ENCODE measurements around the gene DDX31. TPM values are rescaled to one million over a fixed set of nuclear protein-coding genes. Genes with fewer than 3 reads are reported as not detected.
A peak's percentile ranks its signal among the peaks of the same experiment; 100 is the strongest.
"Not testable (repeated sequence)": the region's sequence is repeated elsewhere in the genome, so short reads cannot be mapped to it uniquely, and the experiment has no call there.

Gene DDX31
- total RNA-seq, 2 donors from 2014 or later = 7.6 to 19.7 TPM

- Histone ChIP-seq H3K4me3 (no peak overlapping the region), H3K27ac (no peak overlapping the region), H3K9me3 (no peaks in the 10 kb centered on the region), H3K27me3 (replicated peaks; ENCODE audit: insufficient read depth) (no peaks in the 10 kb centered on the region), H3K36me3 (no peaks in the 10 kb centered on the region), H3K4me1 (ENCODE audit: control insufficient read depth in 1 of 2, low read depth in 2 of 2) (no peaks in the 10 kb centered on the region)
- no peak for ATAC-seq (ENCODE audit: insufficient number of reproducible peaks, low FRiP score, low read depth)
- peak; percentile 11 for TF ChIP-seq CTCF (IDR thresholded peaks at IDR 0.05)
- DNase-seq (ENCODE audit: low spot score) = no peak
Measured at GRCh38 chr9:132575005-132575609, 94.7 kb downstream of the DDX31 start.

- Histone ChIP-seq H3K27ac (no peak overlapping the region), H3K4me1 (ENCODE audit: control insufficient read depth in 1 of 2, low read depth in 2 of 2) (no peaks in the 10 kb centered on the region), H3K27me3 (replicated peaks; ENCODE audit: insufficient read depth) (no peaks in the 10 kb centered on the region), H3K36me3 (no peaks in the 10 kb centered on the region), H3K9me3 (no peaks in the 10 kb centered on the region), H3K4me3 (no peak overlapping the region)
- TF ChIP-seq CTCF (IDR thresholded peaks at IDR 0.05) = no peak
- DNase-seq (ENCODE audit: low spot score) = no peak
- no peak for ATAC-seq (ENCODE audit: insufficient number of reproducible peaks, low FRiP score, low read depth)
Measured at GRCh38 chr9:132572921-132573320, 96.9 kb downstream of the DDX31 start.

- TF ChIP-seq CTCF (IDR thresholded peaks at IDR 0.05) = no peak
- Histone ChIP-seq H3K4me3 (no peak overlapping the region), H3K4me1 (ENCODE audit: control insufficient read depth in 1 of 2, low read depth in 2 of 2) (no peaks in the 10 kb centered on the region), H3K27ac (no peak overlapping the region), H3K9me3 (no peaks in the 10 kb centered on the region), H3K36me3 (no peaks in the 10 kb centered on the region), H3K27me3 (replicated peaks; ENCODE audit: insufficient read depth) (no peaks in the 10 kb centered on the region)
- no peak for DNase-seq (ENCODE audit: low spot score)
- ATAC-seq (ENCODE audit: insufficient number of reproducible peaks, low FRiP score, low read depth) = no peak
Measured at GRCh38 chr9:132571806-132572600, 97.8 kb downstream of the DDX31 start.

- not testable (repeated sequence) for H3K9me3 ChIP-seq; H3K4me3 ChIP-seq; H3K27me3 ChIP-seq (replicated peaks; ENCODE audit: insufficient read depth); H3K36me3 ChIP-seq; H3K27ac ChIP-seq; H3K4me1 ChIP-seq (ENCODE audit: control insufficient read depth in 1 of 2, low read depth in 2 of 2); ATAC-seq (ENCODE audit: insufficient number of reproducible peaks, low FRiP score, low read depth); DNase-seq (ENCODE audit: low spot score)
Measured at GRCh38 chr9:132568787-132569186, 101.0 kb downstream of the DDX31 start.

GRCh38 chr9:132564526-132564925 is 105.3 kb downstream of the DDX31 start:
- Histone ChIP-seq H3K4me3 (no peak overlapping the region), H3K27ac (no peak overlapping the region), H3K4me1 (ENCODE audit: control insufficient read depth in 1 of 2, low read depth in 2 of 2) (no peaks in the 10 kb centered on the region), H3K27me3 (replicated peaks; ENCODE audit: insufficient read depth) (no peaks in the 10 kb centered on the region), H3K9me3 (no peaks in the 10 kb centered on the region), H3K36me3 (no peaks in the 10 kb centered on the region)
- no peak for TF ChIP-seq CTCF (IDR thresholded peaks at IDR 0.05)
- no peak for DNase-seq (ENCODE audit: low spot score)
- ATAC-seq (ENCODE audit: insufficient number of reproducible peaks, low FRiP score, low read depth) = no peak
